C4-2B (cell line): ENCODE measurements around the gene FARSB.

Experiments used
- CTCF ChIP-seq: fragments of 450-650 bp; conservative IDR thresholded peaks from 2 replicates; pipeline ENCODE4 v1.5.1; 2017; ENCODE audit warnings: mild to moderate bottlenecking
- ZFX ChIP-seq: fragments of 450-650 bp; IDR thresholded peaks from 2 replicates; pipeline ENCODE4 v1.6.1; 2017

GRCh38 chr2:222655787-222656525, at the start of gene FARSB:
- TF ChIP-seq CTCF: no peak
- TF ChIP-seq ZFX: peak; percentile 84
